ENCODE results near the gene CLCNKA.
A peak's percentile ranks its signal among the peaks of the same experiment; 100 is the strongest.

The CLCNKA gene

GRCh38 chr1:16082283-16083038 is 60.6 kb downstream of the CLCNKA start:
- peak; percentile 27 for DNase-seq

GRCh38 chr1:16083486-16083885 is 61.6 kb downstream of the CLCNKA start:
- no peak for DNase-seq
